Ovary (tissue), 9 donors: ENCODE results near the gene PSRC1. TPM values are rescaled to one million over a fixed set of nuclear protein-coding genes. Genes with fewer than 3 reads are reported as not detected.

Experiments
- DNase-seq, 5 donors: peaks; one replicate each; pipeline ENCODE4 v3.0.0-alpha.2; 2019 to 2020
- H3K27ac ChIP-seq, 2 donors: fragments of 200-600 bp; one replicate each; pipeline versions ENCODE4 v1.5.1 to v1.8.0; 2019 to 2022
- H3K27me3 ChIP-seq: fragments of 200-600 bp; one replicate; pipeline ENCODE4 v1.8.0; 2022
- H3K36me3 ChIP-seq: fragments of 200-600 bp; sonication (generic); one replicate; pipeline ENCODE4 v1.5.1; 2019
- H3K4me1 ChIP-seq: one replicate; pipeline ENCODE4 v1.8.1; 2013; ENCODE audit warnings: mild to moderate bottlenecking, moderate library complexity; ENCODE audit not compliant: insufficient read depth
- H3K4me3 ChIP-seq: fragments of 200-600 bp; sonication (generic); one replicate; pipeline ENCODE4 v1.5.1; 2017
- H3K9me3 ChIP-seq, 2 donors: fragments of 200-600 bp in 1 of 2; sonication (generic) in 1 of 2; one replicate each; pipeline versions ENCODE4 v1.5.1 to v1.8.1; 2013 to 2019; ENCODE audit warnings: mild to moderate bottlenecking in 1 of 2, moderate library complexity in 1 of 2
- EP300 ChIP-seq: sonication (generic); formaldehyde crosslinking; IDR thresholded peaks from one replicate; pipeline ENCODE4 v1.6.1; 2017; ENCODE audit warnings: antibody characterized with exemption
- POLR2A ChIP-seq: fragments of 450-650 bp; IDR thresholded peaks from one replicate; pipeline ENCODE4 v1.6.1; 2017; ENCODE audit warnings: antibody characterized with exemption, mild to moderate bottlenecking, moderate library complexity
- WGBS, 3 donors: extraction: QIAGEN DNeasy Blood & Tissue Kit in 1 of 3; methylation state at CpG; one replicate each; pipeline versions ENCODE4 v1.1.5 to v1.1.7; 2013 to 2017; 5-methylcytosine and 5-hydroxymethylcytosine counted together
- intact Hi-C, 4 donors: fragments of 100-400 bp; cut with DNase I; formaldehyde crosslinking; loops; one replicate each; pipeline versions ENCODE4 v1.11.0 to v1.15.1; 2022 to 2023
- polyA plus RNA-seq, 2 donors: library from polyadenylated mRNA; stranded (reverse); fragments of 200-250 nt in 1 of 2; fragments of 350-450 nt in 1 of 2; fragmentation: Illumina TruSeq in 1 of 2; extraction: RNeasy Lipid Tissue Mini Kit (QIAGEN cat#74804) in 1 of 2; gene quantifications; one replicate each; pipeline ENCODE4 v1.2.3, GENCODE V29; 2013 to 2014
- total RNA-seq, 7 donors: library from RNA; depleted of rRNA in 2 of 7; stranded (reverse); fragments of >200 nt in 2 of 7; fragmentation: NEBNext Ultra II Directional in 3 of 7; extraction: Animal tissue kit (Norgen Biotek cat#: 25700) in 3 of 7; gene quantifications; one replicate each; pipeline versions ENCODE4 v1.1.0 to v1.2.4, GENCODE V29; 2016 to 2023
- TF ChIP-seq, protein P1 (sequence below), 3 donors: fragments of 450-650 bp in 2 of 3; fragments of 200-600 bp in 1 of 3; IDR thresholded peaks; one replicate each; pipeline versions ENCODE4 v1.5.1 to v1.8.0; 2016 to 2022; ENCODE audit warnings: antibody characterized with exemption in 3 of 3, mild to moderate bottlenecking in 1 of 3
- donor health status: DM: no; HTN: no; CAD: no; lungs with moderate emphysema.
- donor health status: DM: no; HTN: no; CAD: no.
- donor health status: Bipolar disorder and iron deficiency.
- donor health status: DM: yes; HTN: yes; CAD: no.
- donor health status: DM: no; HTN: no; CAD: no.
- donor health status: DM: yes; HTN: yes; CAD: no.

PSRC1 gene
- total and polyA plus RNA-seq, 9 donors = 1.0 to 8.1 (median 5.3) TPM

DNA sequence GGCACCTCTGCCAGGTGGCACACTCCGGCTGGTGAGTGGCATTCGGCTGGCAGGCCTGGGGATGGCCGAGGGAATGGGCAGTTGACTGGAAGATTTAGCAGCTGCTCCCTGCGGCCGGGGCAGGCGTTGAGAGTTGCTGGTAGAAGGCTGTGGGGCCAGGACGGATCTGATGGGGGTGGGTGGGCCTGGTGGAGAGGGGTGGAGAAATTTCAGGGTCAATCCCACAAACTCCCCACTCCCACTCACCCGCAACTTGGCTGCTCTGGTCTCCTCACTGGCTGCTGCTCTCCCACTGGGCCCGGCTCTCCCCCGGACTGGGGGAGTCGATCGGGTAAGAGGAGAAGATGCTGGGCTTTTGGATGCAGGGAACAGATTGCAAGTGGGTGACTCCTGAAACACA lies 2.1 kb downstream of the PSRC1 start:
- H3K36me3 ChIP-seq = no peaks in the 10 kb centered on the region
- TF ChIP-seq, protein P1, sequence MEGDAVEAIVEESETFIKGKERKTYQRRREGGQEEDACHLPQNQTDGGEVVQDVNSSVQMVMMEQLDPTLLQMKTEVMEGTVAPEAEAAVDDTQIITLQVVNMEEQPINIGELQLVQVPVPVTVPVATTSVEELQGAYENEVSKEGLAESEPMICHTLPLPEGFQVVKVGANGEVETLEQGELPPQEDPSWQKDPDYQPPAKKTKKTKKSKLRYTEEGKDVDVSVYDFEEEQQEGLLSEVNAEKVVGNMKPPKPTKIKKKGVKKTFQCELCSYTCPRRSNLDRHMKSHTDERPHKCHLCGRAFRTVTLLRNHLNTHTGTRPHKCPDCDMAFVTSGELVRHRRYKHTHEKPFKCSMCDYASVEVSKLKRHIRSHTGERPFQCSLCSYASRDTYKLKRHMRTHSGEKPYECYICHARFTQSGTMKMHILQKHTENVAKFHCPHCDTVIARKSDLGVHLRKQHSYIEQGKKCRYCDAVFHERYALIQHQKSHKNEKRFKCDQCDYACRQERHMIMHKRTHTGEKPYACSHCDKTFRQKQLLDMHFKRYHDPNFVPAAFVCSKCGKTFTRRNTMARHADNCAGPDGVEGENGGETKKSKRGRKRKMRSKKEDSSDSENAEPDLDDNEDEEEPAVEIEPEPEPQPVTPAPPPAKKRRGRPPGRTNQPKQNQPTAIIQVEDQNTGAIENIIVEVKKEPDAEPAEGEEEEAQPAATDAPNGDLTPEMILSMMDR (IDR thresholded peaks at IDR 0.05) = no peak
- TF ChIP-seq EP300 (no peak), POLR2A (no peak)

DNA sequence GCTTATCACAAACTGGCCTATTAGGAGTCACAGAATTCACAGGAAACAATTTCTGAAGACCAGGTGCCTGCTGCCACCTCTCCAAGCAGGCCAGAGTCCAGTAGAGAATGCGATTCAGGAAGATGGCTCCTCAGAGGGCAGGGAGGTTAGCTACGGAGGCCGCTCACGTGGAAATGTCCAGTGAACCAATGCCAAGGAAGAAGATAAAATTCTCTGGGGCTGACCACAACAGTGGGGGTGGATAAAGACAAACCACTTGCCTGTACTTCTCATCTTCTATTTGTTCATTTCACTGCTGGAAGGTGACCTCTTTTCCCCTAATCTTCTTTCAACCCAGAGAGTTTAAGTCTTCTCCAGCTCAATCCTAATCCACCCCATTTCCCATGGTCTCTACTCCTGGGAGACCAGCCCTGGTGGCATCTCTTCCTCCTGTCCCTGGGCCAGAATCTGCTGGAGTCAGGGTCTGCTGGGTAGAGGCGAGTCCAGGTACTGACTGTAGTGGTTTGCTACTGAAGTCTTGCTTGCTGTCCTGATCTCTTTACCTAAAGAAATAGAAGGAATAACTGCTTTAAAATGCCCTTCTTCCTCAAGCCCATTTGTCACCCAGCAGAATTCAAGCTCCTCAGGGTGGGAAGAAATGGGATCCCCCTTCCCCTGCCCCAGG lies 3.2 kb downstream of the PSRC1 start:
- H3K9me3 ChIP-seq = no peaks in the 10 kb centered on the region
- H3K27ac ChIP-seq = no peak overlapping the region
- TF ChIP-seq POLR2A (no peak), EP300 (no peak)
- TF ChIP-seq, protein P1 (IDR thresholded peaks at IDR 0.05) = no peak
- DNase-seq = no peak
- H3K27me3 ChIP-seq = no peaks in the 10 kb centered on the region
- no peaks in the 10 kb centered on the region for H3K36me3 ChIP-seq
- H3K4me1 ChIP-seq = peaks cover 2% of the 10 kb centered on the region
- H3K4me3 ChIP-seq = no peak overlapping the region
- WGBS, 3 donors = 49 to 67% (median 61%) methylated on average over 5 of the region's 5 CpGs
- intact Hi-C loops = loop anchor here in 3 of 4 donors (2.0 to 10.0 kb wide), 4 partner anchors 65 to 405 kb away; partner anchors contain the start of genes GPSM2 (in 1 of the 3), SARS1 (in 1 of the 3) and SORT1 (in 1 of the 3)

More for the DNA sequence above, 2.1 kb downstream of the PSRC1 start:
- Histone ChIP-seq H3K9me3 (no peaks in the 10 kb centered on the region), H3K4me3 (no peak overlapping the region), H3K4me1 (peaks cover 2% of the 10 kb centered on the region), H3K27me3 (no peaks in the 10 kb centered on the region), H3K27ac (no peak overlapping the region)
- intact Hi-C loops = loop anchor here in 2 of 4 donors (5.0 to 10.0 kb wide), 3 partner anchors 66 to 406 kb away; partner anchors contain the start of genes GPSM2 (in 1 of the 2), SARS1 (in 1 of the 2) and SORT1 (in 1 of the 2)
- DNase-seq = no peak
- 76 to 83% (median 79%) methylated on average over 12 of the region's 12 CpGs for whole genome bisulfite sequencing, 3 donors

DNA sequence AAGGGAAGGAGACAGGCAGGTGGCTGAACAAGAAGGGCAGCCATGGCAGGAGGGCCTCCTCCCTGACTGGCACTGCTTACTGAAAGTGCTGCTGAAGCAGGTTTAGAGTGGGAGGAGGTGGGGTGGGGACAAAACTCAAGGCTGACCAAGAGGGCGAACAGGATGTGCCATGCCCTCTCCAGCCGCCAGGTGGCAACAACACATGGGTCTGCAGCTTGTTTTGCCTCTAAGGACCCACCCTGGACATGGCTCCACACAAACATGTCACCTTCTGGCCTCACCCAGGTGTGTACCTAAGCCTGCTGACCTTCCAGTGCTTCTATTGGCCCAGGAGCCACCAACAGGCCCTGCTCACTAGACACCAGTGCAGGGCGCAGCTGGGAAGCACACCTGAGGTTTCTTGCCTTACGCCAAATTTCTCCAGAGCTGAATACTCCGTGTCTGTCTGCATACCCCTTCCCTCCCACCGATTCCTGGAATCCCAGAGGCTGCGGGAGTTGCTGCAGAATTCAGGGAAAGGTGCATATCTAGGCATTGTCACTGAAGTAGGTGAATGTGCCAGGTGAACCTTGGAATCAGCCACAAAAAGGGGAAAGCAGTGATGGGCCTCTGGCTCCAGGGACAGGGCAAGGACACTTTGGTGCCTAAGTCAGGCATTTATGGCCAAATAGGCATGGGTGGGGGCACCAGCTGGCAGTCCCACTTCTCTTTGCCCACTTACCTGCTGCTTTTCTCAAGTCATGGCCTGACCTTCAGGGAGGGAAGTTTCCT lies 5.3 kb downstream of the PSRC1 start:
- no peaks in the 10 kb centered on the region for H3K9me3 ChIP-seq
- peaks cover 2% of the 10 kb centered on the region for H3K4me1 ChIP-seq
- no peak overlapping the region for H3K27ac ChIP-seq
- TF ChIP-seq EP300 = no peak
- TF ChIP-seq, protein P1 (IDR thresholded peaks at IDR 0.05) = peak; percentile 31 to 73 (median 65)
- DNase-seq = peak; percentile 33 to 78 (median 67)
- WGBS, 3 donors = 67 to 71% (median 68%) methylated on average over 7 of the region's 7 CpGs
- intact Hi-C loops = loop anchor here in 1 of 4 donors (2.0 kb wide), 1 partner anchor 121 kb away; no protein-coding TSS in a partner anchor
- no peaks in the 10 kb centered on the region for H3K27me3 ChIP-seq
- H3K4me3 ChIP-seq = no peak overlapping the region
- H3K36me3 ChIP-seq = no peaks in the 10 kb centered on the region

DNA sequence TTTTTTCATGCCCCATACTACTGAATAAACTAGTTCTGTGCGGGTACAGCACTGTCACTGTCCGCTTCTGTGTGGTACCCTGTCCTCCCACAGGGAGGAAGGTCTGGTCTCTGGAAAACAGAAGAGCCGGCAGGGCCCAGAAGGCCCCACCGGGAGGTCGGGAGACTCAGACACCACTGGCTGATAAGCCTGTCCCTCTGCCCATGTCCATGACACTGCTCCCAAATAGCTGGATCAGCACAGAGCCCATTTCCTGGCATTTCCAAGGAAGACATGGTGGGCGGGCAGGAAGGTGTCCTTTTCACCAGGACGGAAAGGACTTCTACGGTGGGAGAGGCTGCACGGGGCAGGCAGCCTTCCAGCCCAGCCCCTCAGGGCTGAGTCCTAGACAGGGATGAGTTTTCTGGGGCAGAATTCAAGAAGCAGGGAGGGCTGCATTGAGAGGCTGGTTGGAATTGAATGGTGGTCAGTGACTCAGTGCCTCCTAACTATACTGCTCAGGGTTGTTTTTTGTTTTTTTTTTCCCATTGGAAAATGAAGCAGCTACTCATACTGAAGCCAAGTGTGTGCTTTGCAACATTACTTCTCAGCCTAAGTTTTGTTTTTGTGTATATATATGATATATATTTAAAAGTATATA lies 7.1 kb downstream of the PSRC1 start:
- 58 to 76% (median 65%) methylated on average over 9 of the region's 9 CpGs for WGBS, 3 donors
- Histone ChIP-seq H3K4me1 (no peaks in the 10 kb centered on the region), H3K36me3 (no peaks in the 10 kb centered on the region), H3K9me3 (no peaks in the 10 kb centered on the region), H3K27me3 (no peaks in the 10 kb centered on the region), H3K27ac (no peak overlapping the region), H3K4me3 (no peak overlapping the region)
- no peak for DNase-seq
- no peak for TF ChIP-seq POLR2A
- intact Hi-C loops = no loop called here
